HG03442 (cell line): Measurements from ENCODE around the gene AKT2.

Experiments used
- ATAC-seq: cut with Tn5 transposase; IDR thresholded peaks from one replicate; pipeline ENCODE4 v1.9.1; 2021; ENCODE audit warnings: mild to moderate bottlenecking, moderate library complexity; ENCODE audit not compliant: unreplicated experiment

Gene AKT2

GRCh38 chr19:40255619-40256166 lies 29.5 kb downstream of the AKT2 start:
- ATAC-seq: no peak

- ATAC-seq: no peak
Observed at GRCh38 chr19:40254714-40255418, 30.3 kb downstream of the AKT2 start.

GRCh38 chr19:40253611-40254092 lies 31.5 kb downstream of the AKT2 start:
- ATAC-seq: no peak

GRCh38 chr19:40252395-40252794 lies 32.8 kb downstream of the AKT2 start:
- no peak for ATAC-seq

- no peak for ATAC-seq
Observed at GRCh38 chr19:40251991-40252390, 33.2 kb downstream of the AKT2 start.

- no peak for ATAC-seq
Observed at GRCh38 chr19:40251244-40251643, 33.9 kb downstream of the AKT2 start.

GRCh38 chr19:40249781-40250180 lies 35.4 kb downstream of the AKT2 start:
- ATAC-seq: no peak

GRCh38 chr19:40249201-40249600 lies 35.9 kb downstream of the AKT2 start:
- ATAC-seq: no peak

GRCh38 chr19:40247735-40248262 lies 37.3 kb downstream of the AKT2 start:
- no peak for ATAC-seq

- no peak for ATAC-seq
Observed at GRCh38 chr19:40247178-40247577, 38.0 kb downstream of the AKT2 start.

GRCh38 chr19:40246292-40247073 lies 38.7 kb downstream of the AKT2 start:
- ATAC-seq: no peak

- ATAC-seq: no peak
Observed at GRCh38 chr19:40245506-40246128, 39.5 kb downstream of the AKT2 start.

GRCh38 chr19:40244579-40245317 lies 40.4 kb downstream of the AKT2 start:
- ATAC-seq: no peak

- no peak for ATAC-seq
Observed at GRCh38 chr19:40243181-40243580, 42.0 kb downstream of the AKT2 start.

- ATAC-seq: no peak
Observed at GRCh38 chr19:40242480-40242879, 42.7 kb downstream of the AKT2 start.

- ATAC-seq: no peak
Observed at GRCh38 chr19:40241809-40242384, 43.2 kb downstream of the AKT2 start.

- ATAC-seq: no peak
Observed at GRCh38 chr19:40241125-40241808, 43.9 kb downstream of the AKT2 start.

GRCh38 chr19:40240332-40240731 lies 44.8 kb downstream of the AKT2 start:
- no peak for ATAC-seq

- ATAC-seq: no peak
Observed at GRCh38 chr19:40239415-40240226, 45.5 kb downstream of the AKT2 start.
